Hematopoietic multipotent progenitor cell treated with erythropoietin and hydrocortisone succinate and interleukin-3 and kit ligand, for 4 days (in vitro differentiated cells): ENCODE measurements around the gene CLECL1.
A peak's percentile ranks its signal among the peaks of the same experiment; 100 is the strongest.
"Not testable (repeated sequence)": the region's sequence is repeated elsewhere in the genome, so short reads cannot be mapped to it uniquely, and the experiment has no call there.

ENCODE experiments used
- DNase-seq: peaks from one replicate; pipeline ENCODE4 v3.0.0-alpha.2; 2015

Gene CLECL1

DNA sequence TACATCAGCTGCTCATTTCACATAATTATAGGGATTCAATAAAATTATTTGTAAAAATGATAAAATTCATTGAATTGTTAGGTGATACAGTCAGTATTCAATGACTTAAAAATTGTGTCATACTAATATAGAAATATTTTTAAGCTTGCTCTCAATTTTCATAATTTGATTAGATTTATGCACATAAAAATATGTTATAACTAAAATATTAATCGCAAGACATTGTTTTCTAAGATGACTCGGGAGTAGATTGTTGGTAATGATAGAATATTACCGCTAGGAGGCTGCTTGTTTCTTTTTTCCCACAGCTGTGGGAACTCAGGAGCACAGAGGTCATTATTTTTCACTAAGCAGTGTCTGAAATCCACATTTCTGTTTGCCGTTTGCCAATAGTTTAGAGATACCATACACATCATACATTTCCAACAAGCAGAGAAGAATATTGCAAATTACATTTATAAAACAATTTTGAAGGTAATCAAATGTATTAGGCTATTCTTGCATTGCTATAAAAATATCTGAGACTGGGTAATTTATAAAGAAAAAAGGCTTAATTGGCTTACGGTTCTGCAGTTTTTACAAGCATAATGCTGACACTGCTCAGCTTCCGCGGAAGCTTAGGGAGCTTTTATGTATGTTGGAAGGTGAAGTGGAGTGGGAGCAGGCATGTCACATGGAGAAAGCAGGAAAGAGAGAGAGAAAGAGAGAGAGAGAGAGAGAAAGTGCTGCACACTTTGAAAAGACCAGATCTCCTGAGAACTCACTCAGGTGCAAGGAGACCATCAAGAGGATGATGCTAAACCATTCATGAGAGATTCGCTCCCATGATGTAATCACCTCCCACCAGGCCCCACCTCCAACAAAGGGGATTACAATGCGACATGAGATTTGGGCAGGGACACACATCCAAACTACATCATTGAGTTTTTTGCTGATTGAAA lies 18.6 kb upstream of the CLECL1 start:
- DNase-seq: peak; percentile 67

DNA sequence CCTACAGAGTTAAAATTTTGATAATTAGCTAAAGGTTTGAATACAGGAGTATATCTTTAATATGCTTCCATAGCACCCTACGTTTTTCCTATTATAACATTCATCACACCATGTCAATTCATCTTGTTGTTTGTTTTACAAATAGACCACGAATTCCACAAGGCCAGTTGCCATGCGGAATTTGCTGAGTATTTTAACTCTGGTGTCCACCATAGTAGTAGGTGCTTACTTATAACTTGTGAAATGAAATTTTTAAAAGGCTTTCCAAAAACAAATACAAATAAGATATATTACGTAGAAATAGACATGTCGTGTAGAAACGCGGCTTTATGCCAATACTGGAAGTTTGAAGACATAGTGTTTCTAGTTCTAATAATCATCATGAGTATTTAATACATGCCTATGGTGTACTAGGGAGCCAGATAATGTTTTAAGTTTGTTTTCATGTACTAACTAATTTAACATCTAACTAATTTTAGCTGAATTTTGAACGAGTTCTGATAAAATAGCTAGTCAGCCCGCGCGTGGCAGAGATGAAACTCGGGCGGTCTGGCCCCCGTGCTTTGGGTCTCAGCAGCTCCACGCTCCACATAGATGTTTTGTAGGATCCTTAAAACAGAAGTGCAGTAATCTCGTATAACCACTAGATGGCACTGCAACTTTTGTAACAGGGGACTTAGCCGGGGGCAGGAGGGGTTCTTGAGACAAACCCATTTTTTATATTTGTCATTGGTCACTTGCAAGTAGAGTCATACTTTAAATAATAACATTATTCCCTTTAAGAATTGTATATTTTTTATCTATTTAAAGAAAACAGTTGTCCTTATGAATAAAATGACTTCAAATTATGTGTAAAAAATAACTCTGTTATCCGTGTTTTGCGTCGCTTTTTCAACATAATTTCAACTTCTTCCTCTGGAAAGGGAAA lies 17.6 kb upstream of the CLECL1 start:
- DNase-seq: peak; percentile 94

DNA sequence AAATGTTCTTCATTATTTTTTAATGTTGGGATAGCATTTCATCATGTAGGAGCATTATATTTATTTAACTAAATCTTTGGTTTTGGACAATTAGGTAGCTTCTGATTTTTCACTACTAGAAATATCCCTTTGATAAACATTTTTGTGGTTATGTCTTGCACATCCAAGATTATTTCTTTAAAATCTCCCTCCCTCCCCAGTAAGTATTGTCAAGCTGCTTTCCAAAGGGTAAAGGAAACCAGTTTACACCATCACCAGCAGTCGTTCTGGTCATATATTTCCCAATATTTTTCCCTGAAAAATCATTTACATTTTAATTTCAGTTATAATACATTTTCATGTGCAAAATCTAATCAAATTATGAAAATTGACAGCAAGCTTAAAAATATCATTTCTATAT lies 16.7 kb upstream of the CLECL1 start:
- no peak for DNase-seq

DNA sequence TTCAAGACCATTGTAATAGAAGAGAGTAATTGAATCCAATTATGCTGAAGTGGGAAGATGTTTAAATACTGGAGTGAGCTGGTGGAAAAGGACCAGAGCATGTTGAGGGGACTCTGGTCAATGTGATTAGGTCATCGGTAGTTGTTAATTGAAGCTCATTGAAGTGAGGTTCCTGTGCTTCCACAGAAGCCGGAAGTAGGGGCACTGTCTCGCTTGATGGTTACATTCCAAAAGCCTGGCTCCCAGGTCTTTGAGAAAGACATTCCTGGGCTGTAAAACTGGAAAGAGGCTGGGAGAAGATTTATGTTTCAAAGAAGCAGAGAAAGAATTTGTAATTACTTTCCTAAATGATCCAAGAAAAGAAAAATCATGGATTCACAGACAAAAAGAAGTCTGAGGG lies 12.3 kb upstream of the CLECL1 start:
- no peak for DNase-seq

DNA sequence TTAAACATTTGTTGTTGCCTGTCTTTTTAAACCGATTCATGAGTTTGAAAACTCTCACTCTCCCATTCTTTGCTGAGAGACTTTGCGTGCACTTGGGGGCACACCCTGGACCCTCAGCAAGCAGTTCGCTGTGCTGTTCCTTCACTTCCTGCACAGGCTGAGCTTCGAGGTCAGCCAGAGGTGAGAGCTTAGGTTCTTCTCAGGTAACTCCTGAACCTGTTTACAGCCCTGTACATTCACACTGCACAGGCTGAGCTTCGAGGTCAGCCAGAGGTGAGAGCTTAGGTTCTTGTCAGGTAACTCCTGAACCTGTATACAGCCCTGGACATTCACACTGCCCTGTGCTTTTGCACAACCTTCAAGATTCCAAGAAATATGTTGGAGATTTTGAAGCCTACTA lies 9.8 kb upstream of the CLECL1 start:
- no peak for DNase-seq

DNA sequence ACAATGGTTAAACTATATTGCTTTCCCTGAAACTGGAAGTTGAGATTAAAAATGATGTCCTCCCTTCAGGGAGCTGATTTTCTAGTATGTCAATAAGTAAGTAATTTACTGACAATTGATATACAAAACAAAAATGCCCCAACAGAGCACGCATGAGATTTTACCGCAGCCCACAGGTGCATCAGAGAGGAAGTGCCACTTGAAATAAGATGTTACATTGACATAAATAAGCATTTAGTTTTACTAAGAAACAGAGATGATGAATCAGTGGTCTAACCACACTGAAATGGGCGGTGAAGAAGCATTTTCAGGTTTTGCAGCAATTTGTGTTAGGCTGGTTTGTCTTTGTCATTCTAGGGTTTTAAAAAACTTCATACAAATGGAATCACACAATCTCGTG lies 8.8 kb upstream of the CLECL1 start:
- peak; percentile 73 for DNase-seq

DNA sequence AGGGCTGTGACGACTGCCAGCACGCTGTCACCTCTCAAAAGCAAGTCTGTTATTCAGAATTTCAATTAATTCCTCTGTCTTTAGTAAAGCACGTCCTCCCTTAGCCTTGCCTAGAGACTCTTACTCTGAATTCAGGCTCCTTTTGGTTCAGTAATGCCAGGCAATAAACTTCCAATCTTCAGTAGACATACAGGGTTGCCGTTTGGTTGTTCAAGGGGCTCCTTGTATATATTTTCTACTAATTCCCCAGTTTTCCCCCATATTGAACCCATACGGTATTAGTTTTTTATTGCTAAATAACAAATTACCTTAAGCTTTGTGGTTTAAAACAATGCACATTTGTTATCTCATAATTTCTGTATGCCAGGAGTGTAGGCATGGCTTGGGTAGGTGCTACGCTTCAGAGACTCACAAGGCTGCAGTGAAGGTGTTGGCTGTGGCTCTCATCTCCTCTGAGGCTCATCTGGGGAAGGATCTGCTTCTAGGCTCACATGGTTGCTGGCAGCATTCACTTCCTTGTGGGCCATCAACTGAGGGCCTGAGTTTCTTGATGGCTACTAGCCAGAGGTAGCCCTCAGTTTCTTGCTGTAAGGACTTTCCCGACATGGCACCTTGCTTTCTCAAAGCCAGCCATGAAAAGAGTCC lies 7.3 kb upstream of the CLECL1 start:
- no peak for DNase-seq

DNA sequence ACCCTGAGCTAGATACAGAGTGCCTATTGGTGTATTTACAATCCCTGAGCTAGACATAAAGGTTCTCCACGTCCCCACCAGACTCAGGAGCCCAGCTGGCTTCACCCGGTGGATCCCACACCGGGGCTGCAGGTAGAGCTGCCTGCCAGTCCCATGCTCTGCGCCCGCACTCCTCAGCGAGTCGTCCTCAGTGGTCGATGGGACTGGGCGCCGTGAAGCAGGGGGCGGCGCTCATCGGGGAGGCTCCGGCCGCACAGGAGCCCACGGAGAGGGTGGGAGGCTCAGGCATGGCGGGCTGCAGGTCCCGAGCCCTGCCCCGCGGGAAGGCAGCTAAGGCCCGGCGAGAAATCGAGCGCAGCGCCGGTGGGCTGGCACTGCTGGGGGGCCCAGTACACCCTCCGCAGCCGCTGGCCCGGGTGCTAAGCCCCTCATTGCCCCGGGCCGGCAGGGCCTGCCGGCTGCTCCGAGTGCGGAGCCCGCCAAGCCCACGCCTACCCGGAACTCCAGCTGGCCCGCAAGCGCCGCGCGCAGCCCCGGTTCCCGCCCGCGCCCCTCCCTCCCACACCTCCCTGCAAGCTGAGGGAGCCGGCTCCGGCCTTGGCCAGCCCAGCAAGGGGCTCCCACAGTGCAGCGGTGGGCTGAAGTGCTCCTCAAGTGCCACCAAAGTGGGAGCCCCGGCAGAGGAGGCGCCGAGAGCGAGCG lies 6.7 kb upstream of the CLECL1 start:
- not testable (repeated sequence) for DNase-seq

DNA sequence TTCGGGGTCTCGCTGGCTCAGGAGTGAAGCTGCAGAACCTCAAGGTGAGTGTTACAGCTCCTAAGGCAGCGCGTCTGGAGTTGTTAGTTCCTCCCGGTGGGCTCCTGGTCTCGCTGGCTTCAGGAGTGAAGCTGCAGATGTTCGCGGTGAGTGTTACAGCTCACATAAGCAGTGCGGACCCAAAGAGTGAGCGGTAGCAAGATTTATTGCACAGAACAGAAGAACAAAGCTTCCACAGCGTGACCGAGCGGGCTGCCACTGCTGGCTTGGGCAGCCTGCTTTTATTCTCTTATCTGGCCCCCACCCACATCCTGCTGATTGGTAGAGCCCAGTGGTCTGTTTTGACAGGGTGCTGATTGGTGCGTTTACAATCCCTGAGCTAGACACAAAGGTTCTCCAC lies 6.0 kb upstream of the CLECL1 start:
- not testable (repeated sequence) for DNase-seq

DNA sequence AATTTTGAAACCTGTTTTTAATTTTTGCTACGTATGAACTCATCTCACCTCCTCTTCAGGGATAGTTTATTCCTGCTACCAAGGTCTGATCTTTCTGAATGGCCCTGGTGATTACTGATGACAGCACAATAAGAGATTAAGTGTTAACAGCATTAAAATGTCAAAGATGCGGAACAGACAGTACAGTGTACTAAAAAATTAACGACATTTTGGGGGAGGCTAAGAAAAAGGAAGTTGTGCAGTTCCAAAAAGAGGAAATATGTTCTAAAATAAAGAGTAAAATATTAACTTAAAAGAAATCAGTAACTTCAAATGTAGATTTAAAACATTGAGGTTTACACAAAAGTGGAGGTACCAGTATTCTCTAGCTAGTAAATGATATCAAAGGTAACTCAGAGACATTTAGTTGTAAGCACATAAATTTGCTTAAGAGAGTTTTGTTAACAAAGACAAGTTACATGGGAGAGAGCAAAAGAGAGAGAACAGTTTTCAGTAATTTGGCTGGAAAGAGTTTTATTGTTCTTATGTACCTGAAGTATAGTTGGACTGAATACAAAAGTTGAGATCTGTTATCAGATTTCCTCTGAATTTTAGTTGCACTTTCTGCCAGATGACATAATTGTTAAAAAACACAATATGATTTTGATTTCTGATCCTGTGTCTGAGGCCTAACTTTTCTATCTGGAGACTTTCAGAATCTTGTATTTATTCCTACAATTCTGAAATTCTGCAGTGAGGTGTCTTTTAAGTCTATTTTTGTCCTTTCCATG lies 4.2 kb upstream of the CLECL1 start:
- peak; percentile 90 for DNase-seq

DNA sequence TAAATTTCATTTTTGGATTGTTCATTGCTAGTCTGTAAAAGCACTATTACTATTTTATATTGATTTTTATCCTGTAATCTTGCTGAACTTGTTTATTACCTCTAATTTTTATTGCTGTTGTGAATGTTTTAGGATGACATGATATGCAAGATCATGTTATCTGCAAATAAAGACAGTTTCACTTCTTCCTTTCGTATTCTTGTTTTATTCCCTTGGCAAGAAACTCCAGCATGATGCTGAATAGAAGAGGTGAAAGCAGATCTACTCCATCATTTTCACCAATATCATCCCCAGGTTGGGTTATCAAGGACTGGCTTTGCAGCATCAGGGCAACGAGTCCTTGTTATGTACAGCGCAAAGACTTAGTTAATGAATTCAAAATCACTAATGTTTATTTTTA lies 2.7 kb upstream of the CLECL1 start:
- no peak for DNase-seq

DNA sequence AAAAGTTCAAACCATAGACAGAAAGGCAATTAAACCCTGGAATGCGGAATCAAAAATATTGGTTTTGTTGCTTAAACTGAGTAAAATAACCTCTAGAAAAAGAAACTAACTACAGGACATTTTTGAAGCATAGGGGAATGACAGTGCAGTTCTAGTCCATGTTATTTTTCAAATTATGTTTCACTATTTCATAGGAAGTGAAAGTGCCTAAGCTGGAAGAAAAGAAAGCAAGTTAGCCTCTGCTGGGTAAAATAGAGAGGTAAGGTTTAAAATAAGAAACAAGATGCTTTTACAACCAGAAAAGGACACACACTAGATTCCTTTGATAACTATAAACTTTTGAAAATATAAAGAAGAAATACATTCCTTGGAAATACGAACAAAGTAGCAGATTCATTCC lies 1.1 kb downstream of the CLECL1 start:
- peak; percentile 38 for DNase-seq

DNA sequence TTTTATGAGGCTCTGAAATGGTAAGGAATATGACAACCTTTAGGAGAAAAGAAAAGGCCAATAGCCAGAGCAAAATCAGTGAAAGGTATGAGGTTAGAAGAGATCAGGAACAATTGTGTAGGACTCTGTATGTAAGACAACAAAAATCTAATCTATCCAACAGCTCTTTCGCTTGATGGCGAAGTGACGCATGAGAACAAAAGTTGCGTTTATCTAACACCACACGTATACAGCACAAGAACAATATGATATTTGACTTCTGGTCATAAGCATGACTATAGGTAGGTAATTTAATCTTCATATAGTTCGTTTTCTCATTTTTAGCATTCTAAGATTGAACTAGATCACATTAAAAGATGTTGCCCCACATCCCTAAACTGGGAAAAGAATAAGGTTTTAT lies 1.5 kb downstream of the CLECL1 start:
- DNase-seq: no peak

DNA sequence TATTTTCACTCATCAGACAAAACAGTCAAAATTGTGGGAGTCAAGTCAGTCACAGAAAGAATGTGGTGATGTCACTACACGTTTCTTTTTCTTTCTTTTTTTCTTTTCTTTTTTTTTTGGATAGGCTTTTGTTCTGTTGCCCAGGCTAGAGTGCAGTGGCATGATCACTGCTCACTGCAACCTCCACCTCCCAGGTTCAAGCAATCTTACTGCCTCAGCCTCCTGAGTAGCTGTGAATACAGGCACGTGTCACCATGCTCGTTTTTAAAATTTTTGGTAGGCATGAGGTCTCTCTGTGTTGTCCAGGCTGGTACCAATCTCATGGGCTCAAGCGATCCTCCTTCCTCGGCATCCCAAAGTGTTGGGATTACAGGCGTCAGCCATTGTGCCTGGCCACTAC lies 2.3 kb downstream of the CLECL1 start:
- no peak for DNase-seq

DNA sequence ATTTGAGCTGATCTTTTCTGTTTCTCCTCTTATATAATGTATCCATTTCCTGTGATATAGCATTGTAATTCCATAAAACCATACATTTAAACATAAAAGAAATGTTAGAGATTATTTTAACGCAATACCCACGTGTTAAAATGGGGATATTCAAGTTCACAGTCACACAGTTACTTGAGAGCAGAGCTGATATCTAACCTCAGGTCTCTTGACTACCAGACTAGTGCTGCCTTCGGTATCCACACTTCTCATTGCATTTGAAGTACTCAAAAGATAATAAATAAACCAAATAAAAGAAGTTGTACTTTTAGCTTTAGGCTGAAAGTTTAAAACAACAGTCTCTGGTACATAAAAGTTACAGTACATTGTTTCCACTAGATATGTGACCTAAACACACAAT lies 2.9 kb downstream of the CLECL1 start:
- DNase-seq: no peak

DNA sequence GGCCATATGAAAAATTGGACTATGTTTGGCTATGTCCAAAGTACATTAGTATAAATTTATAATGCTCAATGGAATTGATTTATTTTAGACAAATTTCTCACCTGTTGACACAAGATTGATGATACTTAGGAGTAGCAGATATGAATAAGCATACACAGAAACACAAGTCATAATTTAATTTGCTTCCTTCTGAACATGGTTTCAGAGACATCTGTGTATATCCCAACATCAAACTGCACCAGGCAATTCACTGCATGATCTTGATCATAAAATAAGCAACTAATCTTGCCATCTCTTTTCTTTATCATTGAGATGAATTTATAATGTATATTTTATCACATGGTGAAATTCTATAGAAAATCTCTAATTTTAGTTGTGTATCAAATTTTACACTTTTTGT lies 3.8 kb downstream of the CLECL1 start:
- DNase-seq: no peak

DNA sequence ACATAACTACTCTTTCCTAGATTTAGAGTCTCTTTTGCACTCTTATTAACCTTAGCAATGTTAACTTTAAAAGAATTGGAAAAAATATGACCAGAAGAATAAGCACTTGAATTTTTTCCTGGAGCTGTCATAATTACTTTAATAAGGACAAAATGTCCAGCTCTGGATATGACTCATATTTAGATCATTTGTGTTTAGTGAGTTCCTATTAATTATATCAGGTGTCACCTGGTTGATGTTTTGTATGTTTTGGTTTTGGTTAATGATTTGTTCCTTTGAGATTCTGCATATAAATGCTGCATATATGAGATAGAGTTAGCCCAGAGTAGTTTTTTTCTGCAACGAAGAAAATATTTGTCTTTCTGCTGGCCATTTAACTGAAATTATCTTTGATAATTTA lies 5.1 kb downstream of the CLECL1 start:
- no peak for DNase-seq

DNA sequence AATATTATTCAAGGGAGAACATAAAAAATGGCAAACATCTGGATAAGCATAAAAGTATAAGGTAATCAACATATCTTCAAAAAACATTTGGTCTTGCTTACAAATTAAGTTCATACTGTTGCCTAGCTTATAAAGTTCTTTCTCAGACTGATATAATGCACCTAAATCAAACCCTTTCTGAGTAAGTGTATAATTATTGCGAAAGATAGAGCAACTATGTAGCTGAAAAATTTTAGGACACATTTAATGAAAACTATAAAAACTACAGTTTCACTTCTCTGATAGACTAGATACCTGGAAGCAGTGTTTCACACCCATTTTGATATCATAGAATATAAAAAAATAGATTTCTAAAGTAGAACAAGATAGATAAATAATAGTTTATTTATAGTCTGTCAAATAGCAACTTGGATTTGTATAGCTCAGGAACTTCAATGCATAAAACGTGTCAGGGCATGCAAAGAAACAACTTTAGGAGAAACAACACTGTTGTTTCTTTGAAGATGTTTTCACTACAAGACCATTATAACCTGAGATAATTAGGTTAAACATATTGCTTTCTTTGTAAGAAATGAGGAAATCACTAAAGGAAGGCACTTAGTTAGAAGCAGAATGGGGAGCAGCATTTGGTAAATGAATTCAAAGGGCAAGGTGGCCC lies 7.6 kb downstream of the CLECL1 start:
- no peak for DNase-seq

DNA sequence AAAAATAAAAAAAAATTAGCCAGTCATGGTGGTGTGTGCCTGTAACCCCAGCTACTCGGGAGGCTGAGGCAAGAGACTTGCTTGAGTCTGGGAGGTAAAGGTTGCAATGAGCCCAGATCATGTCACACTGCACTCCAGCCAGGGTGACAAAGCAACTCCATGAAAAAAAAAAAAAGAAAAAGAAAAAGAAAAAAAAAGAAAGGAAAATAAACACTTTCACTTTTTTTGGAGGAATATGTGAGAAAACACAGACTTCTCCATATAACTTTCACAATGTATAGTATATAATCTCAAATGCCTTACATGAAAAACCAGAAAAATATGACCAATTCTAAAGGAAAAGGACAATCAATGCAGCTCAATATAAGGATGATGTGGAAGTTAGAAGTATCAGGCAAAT lies 8.9 kb downstream of the CLECL1 start:
- no peak for DNase-seq

DNA sequence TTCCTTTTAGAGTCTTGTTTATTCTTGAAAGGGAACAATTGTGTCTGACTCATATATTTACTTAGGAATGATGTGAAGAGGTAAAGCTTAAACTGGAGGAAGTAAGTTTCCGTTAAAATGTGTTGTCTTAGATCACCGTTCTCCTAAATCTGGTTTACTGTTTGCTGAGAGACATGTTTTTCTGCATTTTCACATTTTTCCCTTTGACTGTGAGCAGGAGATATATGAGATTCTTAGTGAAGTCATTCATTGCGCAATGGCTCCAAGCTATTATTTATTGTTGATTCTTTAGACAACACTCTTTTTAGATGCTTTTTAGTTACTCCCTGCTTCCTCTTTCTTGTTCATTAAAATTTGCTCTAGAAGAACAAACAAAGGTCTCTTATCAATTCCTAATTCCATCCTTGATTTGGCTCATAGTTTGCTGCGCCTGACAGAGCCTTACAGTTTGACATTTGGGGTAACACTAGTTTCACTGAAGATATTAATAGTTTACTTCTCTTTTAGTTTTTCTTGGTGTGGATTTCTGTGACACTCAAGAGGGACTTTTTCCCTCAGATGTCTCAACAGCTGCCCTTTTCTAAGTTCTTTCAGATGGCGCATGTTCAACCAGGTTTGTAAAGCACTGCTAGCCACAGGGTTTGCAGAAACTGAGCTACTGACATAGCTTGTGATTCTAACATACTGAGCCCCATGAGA lies 11.4 kb downstream of the CLECL1 start:
- DNase-seq: no peak

DNA sequence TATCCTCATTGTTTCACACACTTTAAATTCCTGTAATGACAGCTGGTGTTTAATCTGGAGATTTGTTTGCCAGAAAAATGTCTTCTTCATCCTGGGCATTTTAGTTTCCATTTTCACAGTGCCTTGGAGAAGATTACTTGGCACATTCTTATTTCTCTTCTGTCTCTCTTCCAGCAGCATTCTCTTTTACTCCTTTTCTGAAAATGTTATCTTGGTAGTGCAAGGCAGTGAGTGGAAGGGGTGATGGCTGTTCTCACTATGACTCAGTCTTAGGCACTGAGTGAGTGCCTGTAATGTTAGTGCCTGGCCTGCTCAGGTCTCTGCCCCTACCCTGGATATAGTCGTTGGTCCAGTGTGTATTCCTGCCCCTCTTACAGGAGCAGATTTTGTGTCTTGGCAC lies 13.1 kb downstream of the CLECL1 start:
- DNase-seq: no peak
